ENCODE measurements around the gene TFAP2D.

The TFAP2D gene

GRCh38 chr6:50713226-50713625, at the start of gene TFAP2D:
Gene TFAP2D, plus strand, starts transcription at chr6:50713526. Its CDS starts 530 bp downstream, at chr6:50714056.
- DNase-seq, result no peak

GRCh38 chr6:50663806-50664205, 49.5 kb upstream of the TFAP2D start:
- no peak for DNase-seq

GRCh38 chr6:50666089-50666488, 47.2 kb upstream of the TFAP2D start:
- no peak for DNase-seq

- no peak for DNase-seq
These were observed 32.0 kb upstream of the TFAP2D start for GRCh38 chr6:50681213-50681824.

GRCh38 chr6:50689210-50689609, 24.1 kb upstream of the TFAP2D start:
- no peak for DNase-seq

GRCh38 chr6:50691814-50692495, 21.4 kb upstream of the TFAP2D start:
- no peak for DNase-seq

GRCh38 chr6:50698546-50698945, 14.8 kb upstream of the TFAP2D start:
- no peak for DNase-seq

- DNase-seq, result no peak
These were observed 14.1 kb upstream of the TFAP2D start for GRCh38 chr6:50699051-50699775.

GRCh38 chr6:50706575-50706974, 6.8 kb upstream of the TFAP2D start:
- DNase-seq, result no peak

- DNase-seq, result no peak
These were observed 6.1 kb upstream of the TFAP2D start for GRCh38 chr6:50707191-50707590.

- DNase-seq, result no peak
These were observed 5.5 kb upstream of the TFAP2D start for GRCh38 chr6:50707652-50708300.

GRCh38 chr6:50708664-50709365, 4.5 kb upstream of the TFAP2D start:
- DNase-seq, result no peak

- no peak for DNase-seq
These were observed 4.0 kb upstream of the TFAP2D start for GRCh38 chr6:50709366-50709734.

GRCh38 chr6:50711686-50712085, 1.6 kb upstream of the TFAP2D start:
- no peak for DNase-seq

- DNase-seq, result no peak
These were observed 1.0 kb upstream of the TFAP2D start for GRCh38 chr6:50712291-50712690.

- no peak for DNase-seq
These were observed 706 bp downstream of the TFAP2D start for GRCh38 chr6:50713977-50714486.

GRCh38 chr6:50714487-50715379, 1.4 kb downstream of the TFAP2D start:
- DNase-seq, result no peak

- DNase-seq, result no peak
These were observed 3.7 kb downstream of the TFAP2D start for GRCh38 chr6:50716899-50717509.

- no peak for DNase-seq
These were observed 4.6 kb downstream of the TFAP2D start for GRCh38 chr6:50717734-50718457.

- DNase-seq, result no peak
These were observed 5.2 kb downstream of the TFAP2D start for GRCh38 chr6:50718566-50718965.

GRCh38 chr6:50720623-50721022, 7.3 kb downstream of the TFAP2D start:
- DNase-seq, result peak; percentile 3

Measured in hematopoietic multipotent progenitor cell treated with erythropoietin and hydrocortisone succinate and interleukin-3 and kit ligand, for 8 days (in vitro differentiated cells).